OCI-M1 (cell line): ENCODE data around the gene MORN5.

Experiments
- DNase-seq: peaks from one replicate; lab custom pipeline; 2025; lab: John Stamatoyannopoulos, UW

Gene MORN5

DNA sequence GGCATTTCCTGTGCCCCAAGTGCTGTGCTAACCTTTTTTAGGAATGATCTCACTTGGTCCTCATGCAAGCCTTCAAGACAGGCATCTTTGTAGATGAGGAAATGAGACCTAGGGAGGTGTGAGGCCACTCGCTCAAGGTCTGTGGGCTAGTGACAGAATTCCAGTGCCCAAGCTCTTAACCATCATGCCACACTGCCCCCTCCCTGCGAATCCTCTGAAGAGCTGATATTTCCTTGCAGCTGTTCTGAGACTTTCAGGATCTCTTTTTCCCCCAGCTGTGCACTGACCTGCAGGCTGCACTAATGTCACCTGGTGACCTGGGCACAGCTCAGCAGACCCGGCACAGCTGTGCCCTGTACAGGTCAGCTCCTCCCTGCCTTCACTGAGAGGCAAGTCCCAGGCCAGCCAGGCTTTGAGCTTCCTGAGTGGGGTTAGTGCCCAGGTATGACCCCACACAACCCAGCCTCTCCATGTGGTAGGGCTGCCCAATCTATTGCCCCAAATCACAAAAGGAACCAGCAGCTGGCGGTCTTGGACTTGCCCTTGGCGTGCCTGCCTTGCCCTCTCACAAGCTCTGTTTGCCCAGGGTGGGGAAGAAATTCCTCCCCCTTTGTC lies 32.7 kb downstream of the MORN5 start:
- peak; percentile 6 for DNase-seq

DNA sequence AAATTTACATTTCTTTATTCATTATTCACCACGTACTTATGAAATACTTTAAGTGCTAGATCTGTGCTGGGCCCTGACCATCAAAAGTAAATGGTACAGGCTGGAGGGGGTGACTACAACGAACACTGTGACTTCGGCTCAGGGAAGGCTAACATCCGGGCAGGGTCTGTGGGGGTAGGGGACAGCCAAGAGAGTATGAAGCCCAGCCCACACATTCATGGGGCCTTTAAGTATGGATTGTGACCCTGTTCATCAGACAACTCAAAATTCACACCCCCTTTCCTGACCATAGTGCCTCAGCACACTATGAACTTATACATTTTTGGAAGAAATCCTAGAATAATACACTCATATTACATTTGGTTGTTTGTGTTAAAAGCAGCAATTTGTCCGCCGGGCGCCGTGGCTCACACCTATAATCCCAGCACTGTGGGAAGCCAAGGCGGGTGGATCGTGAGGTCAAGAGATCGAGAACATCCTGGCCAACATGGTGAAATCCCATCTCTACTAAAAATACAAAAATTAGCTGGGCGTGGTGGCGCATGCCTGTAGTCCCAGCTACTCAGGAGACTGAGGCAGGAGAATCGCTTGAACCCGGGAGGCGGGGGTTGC lies 33.3 kb downstream of the MORN5 start:
- no peak for DNase-seq

DNA sequence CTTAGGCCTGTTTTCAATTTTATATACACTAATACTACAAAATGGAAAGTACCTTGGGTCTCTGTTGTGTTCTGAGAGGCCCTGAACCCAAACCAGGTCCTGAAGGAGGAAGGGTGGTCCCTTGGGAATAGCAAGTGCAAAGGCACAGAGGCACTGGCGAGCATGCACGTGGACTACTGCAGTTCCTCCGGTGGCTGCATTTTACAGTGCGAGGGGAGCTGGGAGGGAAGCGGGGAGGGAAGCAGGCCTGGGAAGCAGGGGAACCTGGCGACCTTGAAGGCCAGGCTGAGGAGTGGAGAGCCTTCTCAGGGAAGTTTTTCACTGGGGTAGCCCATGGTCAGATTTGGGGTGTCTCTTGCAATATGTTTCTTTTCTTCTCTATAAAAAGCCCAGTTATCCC lies 33.9 kb downstream of the MORN5 start:
- DNase-seq = no peak

DNA sequence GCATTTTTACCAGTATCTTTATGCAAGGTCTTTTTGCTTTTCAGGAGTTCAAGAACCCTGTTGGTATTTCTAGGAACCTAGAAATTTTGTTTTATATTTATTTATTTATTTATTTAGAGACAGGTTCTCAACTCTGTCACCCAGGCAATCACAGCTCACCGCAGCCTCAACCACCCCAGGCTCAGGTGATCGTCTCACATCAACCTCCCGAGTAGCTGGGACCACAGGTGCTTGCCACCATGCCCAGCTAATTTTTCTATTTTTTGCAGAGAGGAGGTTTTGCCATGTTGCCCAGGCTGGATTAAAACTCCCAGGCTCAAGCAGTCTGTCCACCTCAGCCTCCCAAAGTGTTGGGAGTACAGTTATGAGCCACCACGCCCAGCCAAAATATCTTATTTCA lies 36.2 kb downstream of the MORN5 start:
- DNase-seq = no peak

DNA sequence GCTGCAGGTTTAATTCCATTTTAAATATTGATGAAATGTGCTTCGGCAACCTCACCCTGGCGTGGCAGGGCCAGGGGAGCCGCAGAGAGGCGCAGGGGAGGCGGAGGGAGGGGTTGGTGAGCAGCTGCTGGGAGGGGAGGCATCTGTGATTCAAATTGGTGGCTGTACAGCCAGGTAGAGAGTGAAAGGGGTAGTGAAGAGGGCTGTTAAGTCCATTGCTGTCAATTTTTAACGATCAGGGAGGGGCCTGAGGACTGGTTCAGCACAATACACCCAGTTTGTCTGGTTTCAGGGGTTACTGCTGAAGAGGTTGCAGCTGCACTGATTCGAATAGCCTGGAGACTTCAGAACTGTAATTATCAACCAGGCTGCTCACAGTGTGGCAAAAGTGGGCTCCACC lies 37.7 kb downstream of the MORN5 start:
- DNase-seq = no peak

DNA sequence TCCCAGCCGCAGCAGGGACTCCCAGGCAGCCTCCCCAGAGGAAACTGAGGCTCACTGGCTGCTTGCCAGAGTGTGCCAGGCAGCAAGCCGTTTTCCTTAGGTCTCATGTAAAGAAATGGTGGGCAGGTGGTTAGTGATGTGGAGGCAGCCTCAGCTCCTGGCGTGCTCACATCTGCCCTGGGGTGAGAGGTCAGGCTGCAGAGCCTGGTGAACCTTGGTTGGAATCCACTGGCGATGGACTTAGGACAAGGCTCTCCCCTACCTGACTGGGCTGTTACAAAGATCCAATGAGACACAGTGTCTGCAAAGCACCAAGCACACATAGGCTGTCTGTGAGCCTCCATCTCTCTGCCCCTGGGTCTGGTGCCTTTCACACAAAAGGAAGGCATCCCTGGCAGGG lies 38.2 kb downstream of the MORN5 start:
- no peak for DNase-seq

DNA sequence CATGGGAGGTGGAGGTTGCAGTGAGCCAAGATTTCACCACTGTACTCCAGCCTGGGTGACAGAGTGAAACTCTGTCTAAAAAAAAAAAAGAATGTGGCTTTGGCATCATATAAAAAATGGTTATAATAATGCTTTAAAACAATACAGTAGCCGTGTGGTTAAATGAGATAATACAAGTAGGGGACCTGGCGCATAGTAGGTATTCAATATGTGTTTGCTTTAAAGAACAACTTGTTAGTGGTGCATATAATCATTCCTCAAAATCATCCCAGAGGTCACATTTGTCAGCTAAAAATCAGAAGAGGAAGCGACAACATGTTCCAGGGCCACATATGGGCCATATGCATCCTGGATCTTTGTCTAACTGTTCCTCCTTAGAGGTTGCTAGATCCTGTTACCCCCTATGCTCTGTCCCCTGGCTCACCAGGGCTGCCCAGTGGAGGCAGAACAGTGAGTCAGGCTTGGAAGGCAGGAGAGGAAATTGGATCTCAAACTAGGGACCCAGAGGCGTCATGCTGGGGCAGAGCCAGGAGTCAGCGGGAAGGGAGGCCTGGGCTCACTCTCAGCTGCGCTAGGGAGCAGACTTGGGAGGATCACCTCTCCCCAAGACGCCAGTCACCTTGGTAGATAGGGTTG lies 41.4 kb downstream of the MORN5 start:
- DNase-seq = no peak

DNA sequence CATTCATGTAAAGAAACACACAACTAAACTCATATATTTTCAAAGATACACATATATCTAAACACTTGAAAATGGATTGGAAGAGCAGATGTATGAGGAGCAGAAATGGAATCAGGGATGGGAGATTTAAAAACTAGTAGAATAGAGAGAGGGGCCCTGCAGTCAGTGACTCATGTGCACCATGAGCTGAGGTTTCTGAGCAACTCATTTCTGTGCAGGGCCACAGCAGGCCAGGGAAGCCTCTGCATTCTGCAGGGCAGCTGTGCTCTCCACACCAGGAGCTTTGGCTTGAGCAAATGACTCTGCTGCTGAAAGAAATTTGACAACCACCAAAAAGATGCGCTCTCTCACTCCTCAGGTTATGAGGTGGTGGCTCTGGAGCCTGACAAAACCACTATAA lies 41.9 kb downstream of the MORN5 start:
- no peak for DNase-seq

DNA sequence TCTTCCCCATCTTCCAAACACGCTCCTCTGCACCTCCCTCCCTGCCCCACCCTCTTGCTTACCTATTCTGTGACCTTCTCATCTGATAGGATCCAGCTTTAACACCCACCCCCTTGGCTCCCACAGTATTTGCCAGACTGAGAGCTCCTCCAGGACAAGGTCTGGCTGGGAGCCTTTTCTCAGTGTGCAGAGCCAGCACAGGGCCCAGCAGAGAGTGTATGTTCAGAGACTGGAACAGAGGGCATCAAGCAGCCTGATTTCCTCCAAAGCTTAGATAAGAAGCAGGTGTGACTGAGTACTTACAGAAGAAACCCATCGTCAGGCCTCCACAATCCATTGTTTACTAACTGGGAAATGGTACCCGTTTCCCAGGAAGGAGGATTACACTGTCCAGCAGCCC lies 42.4 kb downstream of the MORN5 start:
- DNase-seq = no peak

DNA sequence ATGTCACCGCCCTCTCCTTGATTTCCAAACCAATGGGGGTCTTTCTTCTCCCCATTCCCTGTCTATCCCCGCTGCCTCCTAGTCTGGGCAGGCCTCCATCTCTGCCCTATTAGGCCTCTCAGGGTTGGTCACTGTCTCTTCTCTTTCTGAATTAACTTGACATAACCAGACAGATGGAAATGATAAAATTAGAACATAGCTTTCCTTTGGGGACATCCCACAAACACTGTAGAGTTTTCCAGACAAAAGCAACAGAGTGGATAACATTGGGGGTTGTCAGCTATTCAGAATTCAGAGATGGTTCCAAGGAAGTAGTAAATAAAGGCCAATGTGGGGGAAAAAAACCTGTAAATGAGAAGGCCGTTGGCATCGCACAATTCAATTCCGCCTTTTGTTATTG lies 44.3 kb downstream of the MORN5 start:
- DNase-seq = no peak

DNA sequence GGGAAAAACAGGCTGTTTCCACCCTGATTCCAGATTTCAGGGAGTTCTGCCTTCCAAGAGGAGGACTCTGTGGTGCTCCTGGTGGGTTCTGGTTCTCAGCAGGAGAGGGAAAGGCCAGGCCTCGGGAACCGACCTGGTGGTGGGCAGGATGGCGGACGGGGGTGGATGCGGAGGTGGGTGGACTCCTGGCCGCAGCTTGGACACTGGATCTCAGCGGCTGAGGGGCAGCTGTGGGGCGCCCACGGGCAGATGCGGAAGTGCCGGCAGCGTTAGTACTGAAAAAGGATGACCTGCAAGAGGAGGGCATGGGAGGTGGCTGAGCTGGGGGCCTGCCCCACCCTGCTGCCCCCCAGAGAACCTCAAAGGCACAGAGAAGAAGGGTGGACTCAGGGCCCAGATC lies 44.8 kb downstream of the MORN5 start:
- no peak for DNase-seq

DNA sequence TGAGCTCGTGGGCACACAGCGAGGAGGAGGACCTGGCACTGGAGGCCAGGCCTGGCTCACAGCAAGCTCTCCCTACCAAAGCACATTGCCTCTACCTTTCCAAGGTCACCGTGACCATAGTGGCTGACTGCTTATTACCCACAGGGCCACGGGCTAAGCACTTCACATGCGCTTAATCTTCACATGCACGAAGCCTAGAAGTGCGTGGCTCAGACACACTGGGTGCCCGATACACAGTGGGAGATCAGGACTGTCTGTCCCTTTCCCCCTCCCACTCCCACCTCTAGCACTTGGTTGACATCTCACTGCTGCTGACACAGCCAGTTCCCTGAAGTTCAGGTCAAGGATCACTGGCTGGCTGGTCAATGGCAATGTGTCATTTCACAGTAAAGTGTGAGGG lies 45.5 kb downstream of the MORN5 start:
- DNase-seq = no peak

DNA sequence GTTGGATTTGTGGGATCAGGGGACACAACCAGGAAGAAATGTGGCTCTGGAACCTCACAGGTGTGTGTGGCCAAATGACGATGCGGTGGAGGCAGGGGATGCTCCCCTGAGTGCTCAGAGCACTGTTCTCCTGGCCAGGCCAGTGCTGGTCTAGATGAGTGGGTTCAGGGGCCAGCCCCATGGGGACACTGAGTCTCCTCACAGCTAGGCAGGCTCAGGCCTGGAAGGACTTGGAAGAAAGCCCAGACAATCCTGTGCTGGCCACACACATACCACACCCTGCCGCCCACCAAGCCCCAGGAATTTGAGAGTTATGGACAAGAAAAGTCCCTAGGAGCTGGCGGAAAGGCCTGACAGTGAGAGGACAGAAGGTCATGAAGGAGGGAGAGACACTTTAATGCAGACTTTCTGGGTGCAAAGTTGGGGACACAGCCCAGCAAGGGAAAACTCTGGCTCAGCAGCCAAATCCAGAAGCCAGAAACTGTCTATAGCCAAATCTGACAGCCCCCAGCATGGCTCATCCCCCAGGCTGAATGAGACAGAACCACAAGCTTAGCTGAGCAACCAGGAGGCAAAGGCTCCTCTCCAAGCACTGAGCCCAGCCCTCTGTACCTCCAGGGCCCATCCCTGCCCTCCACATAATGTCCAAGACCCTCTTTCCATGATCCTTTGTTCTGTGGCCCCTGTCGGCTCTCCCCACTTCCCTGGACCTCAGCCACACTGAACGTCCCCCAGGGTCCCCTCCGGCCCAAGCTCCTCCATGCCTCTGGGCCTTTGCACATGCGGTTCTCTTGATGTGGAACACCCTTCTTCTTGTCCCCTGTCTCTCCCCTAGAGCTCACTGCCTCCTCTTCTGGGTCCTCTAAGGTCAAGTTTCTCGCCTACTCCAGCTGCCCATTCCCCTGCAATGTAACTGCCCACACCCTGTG lies 46.7 kb downstream of the MORN5 start:
- DNase-seq = no peak

DNA sequence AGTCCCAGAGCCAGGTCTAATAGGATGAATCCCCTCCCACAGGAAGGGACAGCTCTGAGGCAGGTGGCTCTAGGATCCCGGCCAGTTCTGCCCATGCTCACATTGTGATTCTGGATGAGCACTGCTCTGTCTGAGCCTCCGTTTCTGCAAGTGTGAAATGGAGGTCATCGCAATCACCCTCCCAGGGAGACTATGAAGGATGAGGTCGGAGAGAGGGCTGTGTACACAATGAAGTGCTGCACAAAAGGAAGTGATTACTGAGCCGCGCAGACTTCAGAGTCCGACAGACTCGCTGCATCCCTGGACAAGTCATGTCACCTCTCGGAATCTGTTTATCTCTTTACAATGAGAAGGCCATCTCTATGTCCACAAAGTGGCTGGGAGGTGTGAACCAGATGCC lies 47.4 kb downstream of the MORN5 start:
- no peak for DNase-seq

DNA sequence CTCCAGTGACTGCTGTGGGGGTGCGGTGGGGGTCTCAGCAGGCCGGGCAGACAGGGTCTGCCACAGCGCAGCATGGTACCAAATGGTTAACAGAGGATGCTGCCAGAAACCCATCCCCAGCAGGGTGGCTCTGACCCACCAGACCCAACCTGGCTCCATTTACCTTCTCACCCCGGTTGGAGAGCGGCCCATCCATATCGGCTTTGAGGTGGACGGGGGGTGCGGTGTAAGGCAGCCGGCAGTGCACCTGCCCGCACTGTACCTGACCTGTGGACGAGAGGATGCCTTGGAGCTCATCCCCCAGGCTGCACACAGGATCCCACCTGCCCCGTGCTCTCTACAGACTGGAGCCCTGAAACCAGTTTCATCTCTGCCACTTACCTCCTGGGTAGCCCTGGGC lies 49.7 kb downstream of the MORN5 start:
- DNase-seq = no peak

DNA sequence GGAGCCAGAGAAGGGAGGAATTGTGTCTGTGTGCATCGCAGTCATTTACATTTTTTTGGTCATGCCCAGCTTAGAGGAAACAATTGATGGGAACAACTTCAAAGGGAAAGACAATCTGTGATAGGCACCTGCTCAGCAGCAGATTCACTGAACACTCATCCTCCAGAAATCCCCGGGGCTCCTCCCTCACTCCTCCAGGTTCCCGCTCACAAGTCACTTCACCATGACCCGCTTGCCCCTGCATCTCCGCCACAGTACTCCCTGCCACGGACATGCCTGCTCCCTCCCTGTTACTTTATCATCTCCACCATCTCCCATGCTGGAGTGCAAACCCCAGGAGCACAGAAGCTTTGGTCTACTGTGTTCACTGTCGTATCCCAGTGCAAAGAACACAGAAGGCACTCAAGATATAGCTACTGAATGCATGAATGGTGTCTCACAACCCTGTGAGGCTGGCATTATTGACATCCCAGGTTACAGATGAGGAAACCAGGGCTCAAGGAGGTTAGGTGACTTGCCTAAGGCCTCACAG lies 52.8 kb downstream of the MORN5 start:
- DNase-seq = no peak

DNA sequence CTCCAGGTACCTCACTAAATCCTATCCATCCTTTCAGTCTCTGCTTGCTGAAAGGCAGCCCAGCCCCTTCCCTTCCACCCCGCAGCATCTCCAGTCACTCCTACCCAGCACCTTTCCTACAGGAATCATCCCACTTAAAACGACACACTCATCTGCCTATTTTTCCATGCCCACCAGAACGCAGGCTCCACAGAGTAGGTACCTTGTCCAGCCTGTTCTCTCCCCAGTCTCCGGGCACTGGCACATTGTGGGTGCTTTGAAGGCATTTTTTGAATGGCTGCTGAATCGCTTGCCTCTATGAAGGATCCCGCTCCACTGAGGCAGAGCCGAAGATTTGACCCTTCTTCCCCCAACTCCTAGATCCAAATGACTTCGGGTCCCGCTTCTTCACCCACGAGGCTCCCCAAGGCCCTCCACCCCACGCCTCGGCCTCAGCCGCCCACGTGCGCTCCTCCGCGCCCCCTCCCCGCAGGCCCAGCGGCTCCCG lies 53.4 kb downstream of the MORN5 start:
- DNase-seq = no peak

DNA sequence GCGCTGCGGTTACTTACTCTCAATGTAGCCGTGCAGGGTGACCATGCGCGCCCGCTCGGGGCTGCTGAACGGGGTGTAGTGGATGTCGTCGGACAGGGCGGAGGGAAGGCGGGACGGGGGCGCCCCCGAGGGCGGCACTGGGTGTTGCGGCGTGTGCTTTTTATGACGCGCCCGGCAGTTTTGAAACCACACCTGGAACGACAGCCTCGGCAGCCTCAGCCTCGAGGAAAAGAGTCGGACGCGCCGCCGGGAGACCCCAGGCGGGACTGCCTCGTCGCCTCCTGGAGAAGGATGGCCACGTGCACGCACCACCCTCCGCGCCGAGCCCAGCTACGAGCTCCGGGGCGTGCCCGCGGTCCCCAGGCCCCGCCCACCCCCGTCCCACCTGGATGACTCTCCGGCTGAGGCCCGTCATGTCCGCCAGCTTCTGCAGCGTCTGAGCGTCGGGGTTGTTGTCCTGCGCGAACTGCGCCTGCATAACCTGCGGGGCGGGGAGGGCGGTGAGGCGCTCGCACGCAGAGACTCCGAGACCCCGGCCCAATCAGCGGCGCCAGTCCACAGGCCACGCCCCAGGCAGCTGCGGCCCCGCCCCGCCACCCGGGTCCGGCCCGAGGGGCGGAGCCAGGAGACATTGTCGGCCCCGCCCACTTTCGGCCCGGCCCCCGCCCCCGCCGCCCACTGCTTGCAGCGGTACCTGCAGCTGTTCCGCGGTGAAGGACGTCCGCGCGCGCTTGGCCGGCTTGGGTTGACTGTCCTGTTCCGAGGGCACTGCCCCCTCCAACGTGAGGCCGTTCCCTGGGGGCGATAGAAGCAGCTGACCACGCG lies 54.1 kb downstream of the MORN5 start:
- peak; percentile 63 for DNase-seq

DNA sequence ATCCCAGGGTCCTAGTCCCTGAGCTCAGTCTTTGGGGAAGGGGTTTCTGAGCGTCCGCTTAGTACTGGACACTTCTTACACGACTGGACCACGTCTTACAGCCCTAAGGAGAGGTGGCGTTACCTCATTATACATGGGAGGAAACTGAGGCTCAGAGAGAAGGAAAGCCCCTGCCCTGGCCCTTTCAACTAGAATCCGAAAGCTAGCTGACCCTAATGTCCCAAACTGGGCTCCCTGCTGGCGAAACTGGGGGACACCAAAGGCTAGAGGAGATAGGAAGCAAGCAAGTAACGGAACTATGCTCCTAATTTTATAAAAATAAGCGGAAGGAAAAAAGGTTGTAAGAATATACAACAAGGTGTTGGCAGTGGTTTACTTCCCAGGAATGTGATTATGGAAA lies 54.8 kb downstream of the MORN5 start:
- DNase-seq = no peak

DNA sequence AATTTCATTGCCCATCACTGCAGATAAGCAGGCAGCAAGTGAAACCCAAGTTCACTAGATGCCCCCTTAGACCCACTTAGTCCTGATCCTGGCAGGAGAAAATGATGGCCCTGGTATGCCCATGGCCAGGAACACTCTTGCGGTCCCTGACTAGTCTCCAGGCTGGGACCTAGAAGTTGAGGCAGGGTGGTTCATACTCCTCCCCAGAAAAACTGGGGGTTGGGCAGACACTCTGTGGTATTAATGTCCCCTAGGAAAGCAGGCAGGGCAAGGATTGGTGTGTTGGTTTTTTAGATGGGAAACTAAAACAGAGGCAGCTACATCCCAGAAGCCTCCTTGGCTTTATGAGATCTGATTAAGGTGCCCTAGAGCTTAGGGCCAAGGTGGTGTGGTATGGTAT lies 56.0 kb downstream of the MORN5 start:
- DNase-seq = no peak

DNA sequence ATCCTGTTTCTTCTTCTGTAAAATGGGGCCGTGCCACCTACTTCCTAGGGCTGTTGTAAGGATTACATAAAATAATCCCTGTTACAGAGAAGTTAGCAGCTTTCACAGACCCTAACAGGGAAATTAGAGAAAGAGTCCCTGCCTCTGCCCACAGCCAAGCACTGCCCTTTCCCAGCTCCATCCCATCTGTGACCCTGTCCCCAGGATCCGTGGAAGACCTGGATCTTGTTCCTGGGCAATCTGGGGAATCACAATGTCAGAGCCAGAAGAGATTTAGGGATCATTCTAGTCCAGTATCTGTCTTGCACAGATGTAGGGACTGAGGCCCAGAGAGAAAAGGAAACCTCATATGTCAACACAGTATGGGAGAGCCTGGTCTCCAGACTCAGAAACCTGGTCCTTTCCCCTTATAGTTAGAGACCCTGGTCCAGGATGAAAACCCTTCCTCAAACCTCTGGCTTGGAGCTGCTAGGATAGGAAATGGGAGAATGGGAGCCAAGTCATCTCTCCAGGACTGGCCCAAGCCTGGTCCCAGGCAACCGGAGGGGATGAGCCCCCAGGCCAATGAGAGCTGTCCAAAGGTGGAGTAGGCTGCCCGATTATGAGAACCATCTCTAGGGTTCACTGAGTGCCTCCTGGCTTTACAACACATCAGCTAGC lies 56.6 kb downstream of the MORN5 start:
- DNase-seq = no peak
